SK-N-SH treated with all-trans-retinoic acid at 6 μM for 48 hours (cell line): ENCODE results near the gene CHCHD6.

Experiments used
- ATAC-seq: fragments of 200-7000 bp; cut with Tn5 transposase; 3 replicates; pipeline ENCODE4 v1.9.1; 2020; ENCODE audit warnings: mild to moderate bottlenecking, moderate library complexity
- ARNTL ChIP-seq: fragments of 450-650 bp; formaldehyde crosslinking; IDR thresholded peaks from 2 replicates; pipeline ENCODE4 v1.5.0; 2020; ENCODE audit warnings: low read depth, mild to moderate bottlenecking, moderate library complexity, borderline replicate concordance
- BACH2 ChIP-seq: fragments of 250-450 bp; sonication (Bioruptor Pico); IDR thresholded peaks from 2 replicates; pipeline ENCODE4 v1.9.0; 2021; ENCODE audit warnings: mild to moderate bottlenecking, borderline replicate concordance
- CSDC2 ChIP-seq: fragments of 250-450 bp; sonication (Bioruptor Pico); IDR thresholded peaks from 2 replicates; pipeline ENCODE4 v1.5.0; 2020; ENCODE audit warnings: mild to moderate bottlenecking, moderate library complexity
- ESRRG ChIP-seq: fragments of 250-450 bp; sonication (Bioruptor Pico); IDR thresholded peaks from 2 replicates; pipeline ENCODE4 v1.6.1; 2021; ENCODE audit warnings: mild to moderate bottlenecking
- ISL1 ChIP-seq: fragments of 250-450 bp; sonication (Bioruptor Pico); IDR thresholded peaks from 2 replicates; pipeline ENCODE4 v2.1.2; 2022; ENCODE audit warnings: mild to moderate bottlenecking, moderate library complexity
- OSR1 ChIP-seq: fragments of 250-450 bp; sonication (Bioruptor Pico); IDR thresholded peaks from 2 replicates; pipeline ENCODE4 v1.8.0; 2022; ENCODE audit warnings: moderate library complexity, mild to moderate bottlenecking, inconsistent platforms
- PATZ1 ChIP-seq: fragments of 250-450 bp; sonication (Bioruptor Pico); IDR thresholded peaks from 2 replicates; pipeline ENCODE4 v1.8.0; 2020; ENCODE audit warnings: mild to moderate bottlenecking, moderate library complexity, borderline replicate concordance
- PPARA ChIP-seq: fragments of 250-450 bp; sonication (Bioruptor Pico); IDR thresholded peaks from 2 replicates; pipeline ENCODE4 v1.5.0; 2020; ENCODE audit warnings: mild to moderate bottlenecking, borderline replicate concordance
- RARB ChIP-seq: fragments of 250-450 bp; sonication (Bioruptor Pico); IDR thresholded peaks from 2 replicates; pipeline ENCODE4 v1.8.0; 2021; ENCODE audit warnings: mild to moderate bottlenecking, moderate library complexity
- SNAI2 ChIP-seq: fragments of 250-450 bp; sonication (Bioruptor Pico); IDR thresholded peaks from 2 replicates; pipeline ENCODE4 v1.5.0; 2020; ENCODE audit warnings: mild to moderate bottlenecking, moderate library complexity
- TCF4 ChIP-seq: fragments of 250-450 bp; sonication (Bioruptor Pico); IDR thresholded peaks from 2 replicates; pipeline ENCODE4 v1.8.0; 2021; ENCODE audit warnings: mild to moderate bottlenecking, moderate library complexity, borderline replicate concordance
- TOX ChIP-seq: fragments of 250-450 bp; sonication (Bioruptor Pico); IDR thresholded peaks from 2 replicates; pipeline ENCODE4 v1.8.0; 2021; ENCODE audit warnings: mild to moderate bottlenecking, moderate library complexity, borderline replicate concordance
- TSHZ2 ChIP-seq: fragments of 250-450 bp; sonication (Bioruptor Pico); IDR thresholded peaks from 2 replicates; pipeline ENCODE4 v1.5.0; 2020; ENCODE audit warnings: mild to moderate bottlenecking, moderate library complexity
- ZC3H10 ChIP-seq: fragments of 250-450 bp; sonication (Bioruptor Pico); IDR thresholded peaks from 2 replicates; pipeline ENCODE4 v1.5.1; 2021; ENCODE audit warnings: mild to moderate bottlenecking, moderate library complexity
- ZFP3 ChIP-seq: fragments of 250-450 bp; sonication (Bioruptor Pico); IDR thresholded peaks from 2 replicates; pipeline ENCODE4 v1.5.0; 2020; ENCODE audit warnings: mild to moderate bottlenecking, moderate library complexity
- ZFP30 ChIP-seq: fragments of 450-650 bp; formaldehyde crosslinking; IDR thresholded peaks from 2 replicates; pipeline ENCODE4 v1.5.0; 2022; ENCODE audit warnings: mild to moderate bottlenecking, moderate library complexity
- ZNF565 ChIP-seq: fragments of 450-650 bp; formaldehyde crosslinking; conservative IDR thresholded peaks from 2 replicates; pipeline ENCODE4 v1.5.0; 2020; ENCODE audit warnings: low read depth, mild to moderate bottlenecking, moderate library complexity
- ZNF70 ChIP-seq: fragments of 450-650 bp; formaldehyde crosslinking; IDR thresholded peaks from 2 replicates; pipeline ENCODE4 v1.5.0; 2020; ENCODE audit warnings: mild to moderate bottlenecking, moderate library complexity
- ZNF8 ChIP-seq: fragments of 450-650 bp; formaldehyde crosslinking; IDR thresholded peaks from 2 replicates; pipeline ENCODE4 v1.5.0; 2020; ENCODE audit warnings: mild to moderate bottlenecking, moderate library complexity
- TF ChIP-seq, protein P1 (sequence below): fragments of 250-450 bp; sonication (Bioruptor Pico); IDR thresholded peaks from 2 replicates; pipeline ENCODE4 v1.5.1; 2020; ENCODE audit warnings: low read depth, mild to moderate bottlenecking, moderate library complexity
- TF ChIP-seq, protein P2 (sequence below): fragments of 250-450 bp; sonication (Bioruptor Pico); IDR thresholded peaks from 2 replicates; pipeline ENCODE4 v1.5.1; 2021; ENCODE audit warnings: mild to moderate bottlenecking, moderate library complexity

Gene CHCHD6

GRCh38 chr3:126955004-126955790, 251.2 kb downstream of the CHCHD6 start (continued):
- TF ChIP-seq, protein P1, sequence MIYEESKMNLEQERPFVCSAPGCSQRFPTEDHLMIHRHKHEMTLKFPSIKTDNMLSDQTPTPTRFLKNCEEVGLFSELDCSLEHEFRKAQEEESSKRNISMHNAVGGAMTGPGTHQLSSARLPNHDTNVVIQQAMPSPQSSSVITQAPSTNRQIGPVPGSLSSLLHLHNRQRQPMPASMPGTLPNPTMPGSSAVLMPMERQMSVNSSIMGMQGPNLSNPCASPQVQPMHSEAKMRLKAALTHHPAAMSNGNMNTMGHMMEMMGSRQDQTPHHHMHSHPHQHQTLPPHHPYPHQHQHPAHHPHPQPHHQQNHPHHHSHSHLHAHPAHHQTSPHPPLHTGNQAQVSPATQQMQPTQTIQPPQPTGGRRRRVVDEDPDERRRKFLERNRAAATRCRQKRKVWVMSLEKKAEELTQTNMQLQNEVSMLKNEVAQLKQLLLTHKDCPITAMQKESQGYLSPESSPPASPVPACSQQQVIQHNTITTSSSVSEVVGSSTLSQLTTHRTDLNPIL (CRISPR knock-in tag): no peak
- no peak for TF ChIP-seq SNAI2 (CRISPR knock-in tag)
- TF ChIP-seq TSHZ2: no peak

DNA sequence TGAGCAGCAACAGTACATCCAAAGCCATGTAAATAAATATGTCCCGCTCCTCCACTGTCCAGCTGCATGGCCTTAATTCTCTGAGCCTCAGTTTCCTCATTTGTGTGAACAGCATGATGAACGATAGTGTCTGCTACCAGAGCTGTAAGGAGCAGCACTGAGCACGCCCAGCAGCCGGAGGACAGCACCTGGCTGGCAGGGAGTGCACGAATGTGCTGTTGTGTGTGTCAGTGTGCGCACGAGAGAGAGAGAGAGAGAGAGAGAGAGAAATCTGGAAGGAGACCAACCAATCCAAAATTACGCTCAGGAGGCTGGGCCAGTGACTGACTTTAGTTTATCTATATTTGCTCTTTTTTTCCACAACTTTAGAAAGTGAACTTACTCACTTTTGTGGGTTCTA, 252.3 kb downstream of the CHCHD6 start:
- TF ChIP-seq BACH2 (CRISPR knock-in tag) (no peak), ZFP30 (no peak), PATZ1 (CRISPR knock-in tag) (no peak), RARB (no peak), ESRRG (no peak), CSDC2 (no peak), ARNTL (no peak), ZNF70 (CRISPR knock-in tag) (no peak), PPARA (CRISPR knock-in tag) (no peak), ZC3H10 (CRISPR knock-in tag) (no peak), ZNF565 (no peak), ISL1 (CRISPR knock-in tag) (no peak), ZFP3 (CRISPR knock-in tag) (no peak), OSR1 (CRISPR knock-in tag) (no peak), ZNF8 (CRISPR knock-in tag) (no peak)
- ATAC-seq: no peak

GRCh38 chr3:126956866-126957650, 253.0 kb downstream of the CHCHD6 start:
- ATAC-seq: no peak
- no peak for TF ChIP-seq ZFP30
- no peak for TF ChIP-seq ZFP3 (CRISPR knock-in tag)
- no peak for TF ChIP-seq OSR1 (CRISPR knock-in tag)
- TF ChIP-seq PATZ1 (CRISPR knock-in tag): no peak

GRCh38 chr3:126957776-126958637, 254.0 kb downstream of the CHCHD6 start:
- TF ChIP-seq ARNTL (no peak), BACH2 (CRISPR knock-in tag) (no peak), TCF4 (CRISPR knock-in tag) (no peak), TOX (CRISPR knock-in tag) (no peak), OSR1 (CRISPR knock-in tag) (no peak)
- TF ChIP-seq, protein P2, sequence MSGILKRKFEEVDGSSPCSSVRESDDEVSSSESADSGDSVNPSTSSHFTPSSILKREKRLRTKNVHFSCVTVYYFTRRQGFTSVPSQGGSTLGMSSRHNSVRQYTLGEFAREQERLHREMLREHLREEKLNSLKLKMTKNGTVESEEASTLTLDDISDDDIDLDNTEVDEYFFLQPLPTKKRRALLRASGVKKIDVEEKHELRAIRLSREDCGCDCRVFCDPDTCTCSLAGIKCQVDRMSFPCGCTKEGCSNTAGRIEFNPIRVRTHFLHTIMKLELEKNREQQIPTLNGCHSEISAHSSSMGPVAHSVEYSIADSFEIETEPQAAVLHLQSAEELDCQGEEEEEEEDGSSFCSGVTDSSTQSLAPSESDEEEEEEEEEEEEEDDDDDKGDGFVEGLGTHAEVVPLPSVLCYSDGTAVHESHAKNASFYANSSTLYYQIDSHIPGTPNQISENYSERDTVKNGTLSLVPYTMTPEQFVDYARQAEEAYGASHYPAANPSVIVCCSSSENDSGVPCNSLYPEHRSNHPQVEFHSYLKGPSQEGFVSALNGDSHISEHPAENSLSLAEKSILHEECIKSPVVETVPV (CRISPR knock-in tag): no peak
- no peak for ATAC-seq
